ENCODE data around the gene RPS6KL1. TPM values are rescaled to one million over a fixed set of nuclear protein-coding genes. Genes with fewer than 3 reads are reported as not detected.
A peak's percentile ranks its signal among the peaks of the same experiment; 100 is the strongest.

Gene RPS6KL1
- total RNA-seq, 1 experiment from 2014 or later, result 0.80 TPM

GRCh38 chr14:74952180-74952665 lies 29.2 kb upstream of the RPS6KL1 start:
- no peak for DNase-seq (ENCODE audit: low read depth)

- DNase-seq (ENCODE audit: low read depth), result no peak
Measured at GRCh38 chr14:74951443-74952179, 28.6 kb upstream of the RPS6KL1 start.

DNA sequence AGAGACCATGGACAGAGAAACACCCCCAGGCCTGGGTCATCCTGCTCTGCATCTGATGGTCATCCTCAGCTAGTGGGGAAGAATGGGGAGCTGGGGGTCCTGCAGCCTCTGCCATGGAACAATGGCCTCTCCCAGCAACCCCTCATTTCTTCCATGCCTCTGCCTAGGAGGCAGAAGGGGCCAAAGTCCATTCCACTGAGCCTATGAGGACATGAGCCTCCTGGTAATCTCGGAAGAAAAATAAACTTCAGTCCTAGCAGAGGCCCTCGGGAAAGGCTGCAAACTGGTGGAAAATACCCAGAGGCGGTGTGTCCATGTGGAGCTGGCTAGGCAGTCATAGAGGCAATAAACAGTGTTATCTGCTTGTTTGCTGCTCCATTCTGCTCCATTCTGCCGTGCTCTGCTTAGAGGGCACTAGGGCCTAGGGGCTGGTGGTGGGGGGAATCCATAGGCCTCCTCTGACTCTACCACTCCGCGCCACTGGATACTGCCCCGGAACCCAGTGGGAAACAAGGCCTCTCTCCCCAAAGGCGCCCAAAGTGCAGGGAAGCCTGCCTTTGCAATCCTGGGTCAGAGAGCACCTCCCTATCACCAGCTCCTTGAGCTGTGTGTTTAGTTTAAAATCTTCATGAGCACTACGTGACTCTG lies 27.9 kb upstream of the RPS6KL1 start:
- DNase-seq (ENCODE audit: low read depth), result no peak

GRCh38 chr14:74949859-74950573 lies 27.0 kb upstream of the RPS6KL1 start:
- DNase-seq (ENCODE audit: low read depth), result no peak

GRCh38 chr14:74949191-74949601 lies 26.1 kb upstream of the RPS6KL1 start:
- no peak for DNase-seq (ENCODE audit: low read depth)

DNA sequence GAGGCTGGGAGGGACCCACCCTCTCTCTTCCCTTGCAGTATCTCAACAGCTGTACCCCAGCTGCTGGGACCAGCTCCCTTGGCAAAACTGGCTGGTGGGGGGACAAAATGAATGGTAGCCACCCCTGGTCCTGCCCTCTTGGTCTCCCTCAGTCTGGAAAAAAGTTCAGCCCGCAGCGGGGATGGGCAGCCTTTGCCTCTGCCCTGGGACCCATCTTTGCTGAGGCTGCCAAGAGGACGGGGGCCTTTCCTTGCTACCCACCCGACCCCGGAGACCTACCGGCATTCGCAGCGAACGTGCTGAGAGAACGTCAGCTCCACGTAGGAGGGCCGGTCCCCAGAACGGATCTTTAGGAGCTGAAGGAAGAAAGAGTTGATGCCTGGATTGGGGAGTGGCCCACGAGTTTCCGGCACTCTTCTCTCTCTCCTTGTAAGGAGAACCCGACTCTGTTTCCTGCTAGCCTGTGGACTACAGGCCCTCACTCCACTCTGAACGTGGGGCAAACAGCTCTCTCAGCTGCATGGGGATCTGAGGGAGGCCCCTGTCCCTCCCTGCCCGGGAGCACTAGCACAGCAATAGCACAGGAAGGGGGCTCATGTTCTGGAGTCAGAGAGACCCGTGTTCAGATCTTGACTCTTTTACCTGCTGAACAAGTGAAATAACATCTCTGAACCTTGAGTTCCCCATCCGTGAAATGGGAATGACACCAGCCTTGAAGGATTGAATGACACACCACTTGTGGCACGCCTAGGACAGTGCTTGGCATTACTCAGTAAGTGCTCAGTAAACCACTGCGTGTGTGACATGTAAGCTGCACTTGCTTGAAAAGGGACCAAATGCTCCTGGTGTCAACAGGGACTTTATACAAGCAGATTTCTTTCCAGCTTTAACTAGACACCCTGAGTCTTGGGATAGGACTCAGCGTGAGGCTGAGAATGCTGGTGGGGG lies 25.4 kb upstream of the RPS6KL1 start:
- DNase-seq (ENCODE audit: low read depth), result no peak

- no peak for DNase-seq (ENCODE audit: low read depth)
Measured at GRCh38 chr14:74947353-74948227, 24.5 kb upstream of the RPS6KL1 start.

GRCh38 chr14:74946659-74947281 lies 23.7 kb upstream of the RPS6KL1 start:
- no peak for DNase-seq (ENCODE audit: low read depth)

GRCh38 chr14:74945852-74946658 lies 23.0 kb upstream of the RPS6KL1 start:
- peak; percentile 59 for DNase-seq (ENCODE audit: low read depth)

DNA sequence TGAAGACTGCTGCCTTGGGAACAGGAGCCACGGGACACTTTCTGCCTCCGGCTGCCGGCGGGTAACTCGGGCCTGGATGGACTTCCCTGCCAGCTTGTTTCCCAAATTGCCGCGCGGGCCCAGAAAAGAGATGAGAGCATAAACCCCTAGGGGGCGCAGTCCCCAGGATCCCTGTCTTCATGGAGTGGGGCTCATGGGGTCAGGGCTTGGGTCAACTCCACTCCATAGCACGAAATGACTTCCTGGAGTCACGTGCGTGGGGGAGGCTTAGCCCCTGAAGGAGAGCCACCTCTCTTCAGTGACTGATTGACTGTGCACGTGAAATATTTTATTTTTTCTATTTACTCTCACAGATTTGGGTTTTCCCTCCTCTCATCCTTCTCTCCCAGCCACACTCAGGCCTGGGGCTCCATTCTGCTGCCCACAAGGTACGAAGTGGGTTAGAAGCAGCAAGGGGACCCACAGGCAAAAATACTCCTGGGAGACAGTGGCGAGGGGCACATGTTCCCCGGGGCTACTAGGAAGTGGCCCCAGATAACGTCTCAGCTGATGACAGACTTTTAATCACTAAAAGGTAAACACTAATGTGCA lies 22.3 kb upstream of the RPS6KL1 start:
- DNase-seq (ENCODE audit: low read depth), result peak; percentile 44

DNA sequence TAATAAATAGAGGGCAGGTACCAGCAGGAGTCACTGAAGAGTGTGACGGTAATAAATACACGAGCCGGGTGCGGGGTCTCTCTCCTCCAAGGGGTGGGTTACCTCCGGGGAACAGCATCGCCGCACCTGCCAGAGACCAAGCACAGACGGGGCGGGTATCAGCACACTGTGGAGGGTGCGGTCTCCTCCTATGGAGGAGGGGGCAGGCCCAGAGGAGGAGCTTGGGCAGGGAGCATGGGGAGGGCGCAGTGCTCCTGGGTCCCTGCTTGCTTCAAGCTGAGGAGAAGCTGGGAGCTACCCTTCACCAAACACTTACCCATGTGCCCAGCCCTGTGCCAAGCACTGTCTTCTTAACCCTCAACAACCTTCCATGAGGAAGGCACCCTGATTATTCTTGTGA lies 19.5 kb upstream of the RPS6KL1 start:
- DNase-seq (ENCODE audit: low read depth), result no peak

DNA sequence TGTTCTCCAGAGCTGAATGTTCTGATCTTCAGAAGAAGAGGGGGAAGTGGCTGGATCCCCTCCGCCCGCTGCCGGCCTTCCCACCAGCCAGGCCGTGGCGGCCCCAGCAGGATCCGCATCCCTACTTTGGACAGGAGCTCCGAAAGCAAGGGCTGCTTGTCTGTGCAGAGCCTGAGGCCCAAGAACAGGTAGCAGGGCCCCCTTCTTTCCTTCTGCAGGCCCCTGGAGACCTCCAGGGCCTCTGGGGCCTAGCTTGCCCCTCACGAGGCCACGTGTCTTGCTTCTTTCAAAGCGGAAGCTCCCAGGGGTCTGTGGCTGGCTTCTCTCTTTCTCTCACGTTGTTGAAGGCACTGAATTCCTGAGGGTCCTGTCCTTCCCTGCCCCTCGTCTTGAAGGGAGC lies 19.1 kb upstream of the RPS6KL1 start:
- no peak for DNase-seq (ENCODE audit: low read depth)

DNA sequence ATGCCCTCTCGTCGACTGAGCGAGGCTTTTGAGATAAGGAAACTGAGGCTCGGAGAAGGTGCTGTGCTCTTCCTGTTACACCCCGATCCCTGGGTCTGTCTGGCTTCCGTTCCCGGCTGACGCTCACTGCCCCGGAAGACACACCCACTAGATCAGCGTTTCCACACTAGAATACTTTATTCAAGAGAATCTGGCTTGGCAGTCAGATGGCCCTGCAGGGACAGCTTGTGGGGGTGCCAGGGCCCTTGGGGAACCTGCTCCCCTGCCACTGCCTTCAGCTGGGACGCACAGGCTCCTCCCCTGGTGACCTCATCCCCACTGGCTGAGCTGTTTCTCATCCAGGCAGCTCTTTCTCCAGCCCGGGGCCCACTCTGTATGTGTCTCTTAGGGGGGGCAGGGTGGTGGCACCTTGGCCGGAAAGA lies 18.6 kb upstream of the RPS6KL1 start:
- DNase-seq (ENCODE audit: low read depth), result peak; percentile 55

- DNase-seq (ENCODE audit: low read depth), result no peak
Measured at GRCh38 chr14:74940956-74941565, 18.0 kb upstream of the RPS6KL1 start.

GRCh38 chr14:74938531-74939495 lies 15.8 kb upstream of the RPS6KL1 start:
- DNase-seq (ENCODE audit: low read depth), result no peak

- no peak for DNase-seq (ENCODE audit: low read depth)
Measured at GRCh38 chr14:74937171-74937570, 14.1 kb upstream of the RPS6KL1 start.

- DNase-seq (ENCODE audit: low read depth), result no peak
Measured at GRCh38 chr14:74936731-74937130, 13.7 kb upstream of the RPS6KL1 start.
